GM12892 (cell line): Measurements from ENCODE around the gene LGALS12.
A peak's percentile ranks its signal among the peaks of the same experiment; 100 is the strongest.

Experiments used
- DNase-seq: peaks from one replicate; pipeline ENCODE4 v3.0.0; 2011; ENCODE audit not compliant: insufficient read length
- FAIRE-seq: peaks from 2 replicates; lab custom pipeline; 2011; peaks lifted over from hg19 to GRCh38; lab: Jason Lieb, UNC
- POLR2A ChIP-seq: IDR thresholded peaks from 2 replicates; pipeline ENCODE4 v1.6.1; 2011; ENCODE audit warnings: low read depth, low read length, control low read depth
- POLR2AphosphoS5 ChIP-seq: IDR thresholded peaks from 2 replicates; pipeline ENCODE4 v1.6.1; 2011; ENCODE audit warnings: low read depth, low read length, control low read depth
- TAF1 ChIP-seq: IDR thresholded peaks from 2 replicates; pipeline ENCODE4 v1.6.1; 2011; ENCODE audit warnings: low read depth, mild to moderate bottlenecking, control low read depth, low read length, borderline replicate concordance

Gene LGALS12

GRCh38 chr11:63553759-63554158 lies 47.9 kb downstream of the LGALS12 start:
- peak; percentile 28; the same call in 1 of the 2 replicates for TF ChIP-seq POLR2AphosphoS5
- TF ChIP-seq TAF1, result 0 out of 2 replicates have a peak, but pooled peaks have one; percentile 33
- TF ChIP-seq POLR2A, result 0 out of 2 replicates have a peak, but pooled peaks have one; percentile 70
- DNase-seq (peak; percentile 58), FAIRE-seq (peak; percentile 91)

- no peak for FAIRE-seq
- no peak for DNase-seq
Measured at GRCh38 chr11:63554877-63555223, 49.0 kb downstream of the LGALS12 start.

GRCh38 chr11:63556404-63557013 lies 50.6 kb downstream of the LGALS12 start:
- FAIRE-seq, result no peak
- TF ChIP-seq POLR2A, result no peak
- no peak for TF ChIP-seq TAF1
- no peak for TF ChIP-seq POLR2AphosphoS5
- DNase-seq, result no peak

More at GRCh38 chr11:63554877-63555223, 49.0 kb downstream of the LGALS12 start:
- TF ChIP-seq POLR2AphosphoS5 (no peak), POLR2A (no peak), TAF1 (no peak)

- DNase-seq (no peak), FAIRE-seq (no peak)
- no peak for TF ChIP-seq POLR2AphosphoS5
- no peak for TF ChIP-seq POLR2A
- no peak for TF ChIP-seq TAF1
Measured at GRCh38 chr11:63557570-63557969, 51.7 kb downstream of the LGALS12 start.

- DNase-seq (no peak), FAIRE-seq (no peak)
- TF ChIP-seq POLR2A (no peak), TAF1 (no peak), POLR2AphosphoS5 (no peak)
Measured at GRCh38 chr11:63558459-63559157, 52.7 kb downstream of the LGALS12 start.

GRCh38 chr11:63560506-63561180 lies 54.8 kb downstream of the LGALS12 start:
- DNase-seq (no peak), FAIRE-seq (no peak)
- TF ChIP-seq TAF1, result no peak

- FAIRE-seq (no peak), DNase-seq (no peak)
- TF ChIP-seq POLR2AphosphoS5, result no peak
- TF ChIP-seq TAF1, result no peak
- TF ChIP-seq POLR2A, result no peak
Measured at GRCh38 chr11:63563201-63564055, 57.5 kb downstream of the LGALS12 start, which contains the start of gene PLAAT2. TSS of gene PLAAT2 (minus strand) at chr11:63563379. CDS start at chr11:63563324, 55 bp downstream.

- FAIRE-seq (peak; percentile 91), DNase-seq (peak; percentile 52)
- TF ChIP-seq POLR2AphosphoS5, result no peak
- TF ChIP-seq TAF1, result no peak
- TF ChIP-seq POLR2A, result no peak
Measured at GRCh38 chr11:63564056-63564774, 58.3 kb downstream of the LGALS12 start.

GRCh38 chr11:63564784-63565350 lies 59.0 kb downstream of the LGALS12 start:
- DNase-seq (no peak), FAIRE-seq (peak; percentile 89)
- no peak for TF ChIP-seq POLR2AphosphoS5
- TF ChIP-seq POLR2A, result no peak
- TF ChIP-seq TAF1, result no peak
